ENCODE measurements around the gene ADAM22. TPM values are rescaled to one million over a fixed set of nuclear protein-coding genes. Genes with fewer than 3 reads are reported as not detected.

The ADAM22 gene
- total and polyA plus RNA-seq, 2 of the 4 experiments (the other 2 are of a cell fraction) = 0.03 to 0.18 TPM

GRCh38 chr7:87966271-87966670 is 32.2 kb downstream of the ADAM22 start:
- Histone ChIP-seq H4K20me1 (ENCODE audit: insufficient read depth, low read length) (no peaks in the 10 kb centered on the region), H3K14ac (replicated peaks; ENCODE audit: low read depth, low read length) (no peak overlapping the region), H3K27me3 (ENCODE audit: control insufficient read depth, insufficient read depth, low read length) (no peaks in the 10 kb centered on the region; the same call in 1 of the 2 replicates), H3K4ac (ENCODE audit: low read depth, low read length) (no peak overlapping the region), H3K27ac (ENCODE audit: insufficient read depth, low read length) (no peak overlapping the region), H4K5ac (ENCODE audit: low read depth, low read length) (no peak overlapping the region), H3K9me3 (ENCODE audit: control insufficient read depth, insufficient read depth, low read length) (no peaks in the 10 kb centered on the region), H4K8ac (ENCODE audit: low read depth in 2 of 2, low read length in 2 of 2) (no peak overlapping the region), H3K56ac (ENCODE audit: extremely low read depth, insufficient read depth, low read length) (no peak overlapping the region), H3K18ac (ENCODE audit: low read depth, low read length) (no peak overlapping the region), H3K4me1 (ENCODE audit: control insufficient read depth, insufficient read depth, low read length) (no peaks in the 10 kb centered on the region), H4K91ac (ENCODE audit: insufficient read depth, low read depth, low read length) (no peak overlapping the region), H2BK20ac (ENCODE audit: low read depth, low read length) (no peak overlapping the region), H3K9me1 (ENCODE audit: insufficient read depth, low read length) (no peaks in the 10 kb centered on the region), H3K4me2 (ENCODE audit: low read depth, low read length) (no peak overlapping the region), H2BK5ac (ENCODE audit: low read depth, low read length, poor library complexity, severe bottlenecking) (no peak overlapping the region), H2AK5ac (ENCODE audit: low read depth, low read length) (no peak overlapping the region), H2AFZ (replicated peaks; ENCODE audit: low read length, poor library complexity) (no peak overlapping the region), H2AK9ac (replicated peaks; ENCODE audit: low read depth, low read length, poor library complexity) (no peak overlapping the region), H3K79me1 (ENCODE audit: low read depth in 1 of 2, low read length in 2 of 2) (no peaks in the 10 kb centered on the region), H2BK120ac (ENCODE audit: low read depth, low read length) (no peak overlapping the region), H3K23ac (ENCODE audit: low read depth, low read length) (no peak overlapping the region), H2BK15ac (ENCODE audit: low read depth, low read length) (no peak overlapping the region), H3K36me3 (ENCODE audit: control insufficient read depth, insufficient read depth, low read length) (no peaks in the 10 kb centered on the region), H3K9ac (ENCODE audit: low read depth, low read length) (no peak overlapping the region), H3K4me3 (ENCODE audit: insufficient read depth, low read depth, low read length) (no peak overlapping the region)
- POLR2A ChIA-PET (ENCODE audit: unreplicated experiment) = no interaction called here
- dilution Hi-C loops (cut with HindIII; ENCODE audit: low sequenced_read_pairs, unreplicated experiment) (no loop called here), intact Hi-C loops (cut with micrococcal nuclease) (no loop called here), in situ Hi-C loops (cut with MboI; ENCODE audit: low sequenced_read_pairs) (no loop called here)
- no TSS peak for BruUV-seq (replicated peaks)
- DNase-seq = no peak
- CTCF ChIA-PET = no interaction called here
- WGBS, 2 experiments (ENCODE audit: extremely low coverage in 2 of 2, insufficient read length in 1 of 2) = no CpG with 5 or more reads among the region's 2 CpGs
- no peak for ATAC-seq (ENCODE audit: low read depth)
- TF ChIP-seq POLR2A (IDR thresholded peaks at IDR 0.05; ENCODE audit: low read depth, low read length) = no peak
- no peak for TF ChIP-seq RAD21 (IDR thresholded peaks at IDR 0.05; ENCODE audit: low read length)
- no peak for TF ChIP-seq CTCF (conservative IDR thresholded peaks at IDR 0.05; ENCODE audit: low read depth, low read length)
- no peak for TF ChIP-seq RCOR1 (IDR thresholded peaks at IDR 0.05; ENCODE audit: insufficient replicate concordance, low read length)
- no peak for TF ChIP-seq NFE2L2 (IDR thresholded peaks at IDR 0.05; ENCODE audit: low read depth, low read length)
- no peak for TF ChIP-seq FOS (IDR thresholded peaks at IDR 0.05; ENCODE audit: low read depth, low read length)
- no peak for TF ChIP-seq BHLHE40 (IDR thresholded peaks at IDR 0.05; ENCODE audit: low read depth, low read length)
- TF ChIP-seq RFX5 (IDR thresholded peaks at IDR 0.05; ENCODE audit: low read depth, low read length) = no peak
- TF ChIP-seq SMC3 (IDR thresholded peaks at IDR 0.05; ENCODE audit: low read depth, low read length) = no peak
- TF ChIP-seq MAZ (IDR thresholded peaks at IDR 0.05; ENCODE audit: borderline replicate concordance, low read depth, low read length) = no peak
- no peak for TF ChIP-seq MAFK (IDR thresholded peaks at IDR 0.05; ENCODE audit: low read depth, low read length)
- no peak for TF ChIP-seq CHD1 (IDR thresholded peaks at IDR 0.05; ENCODE audit: low read depth, low read length)
- TF ChIP-seq ELK1 (IDR thresholded peaks at IDR 0.05; ENCODE audit: borderline replicate concordance, low read depth, low read length) = no peak
- TF ChIP-seq CEBPB (IDR thresholded peaks at IDR 0.05; ENCODE audit: low read depth, low read length) = no peak
- TF ChIP-seq USF2 (IDR thresholded peaks at IDR 0.05; ENCODE audit: low read depth, low read length) = no peak
- TF ChIP-seq MXI1 (IDR thresholded peaks at IDR 0.05; ENCODE audit: borderline replicate concordance, low read depth, low read length) = no peak

Measured in IMR-90 (cell line).